Right atrium auricular region (tissue), 2 donors: ENCODE data around the gene ARL4C. TPM values are rescaled to one million over a fixed set of nuclear protein-coding genes. Genes with fewer than 3 reads are reported as not detected.

ENCODE experiments used
- DNase-seq: peaks from one replicate; pipeline ENCODE4 v3.0.0-alpha.2; 2019; ENCODE audit warnings: low spot score
- H3K27ac ChIP-seq, 2 donors: fragments of 200-600 bp; sonication (generic); 1 replicate in 1 of 2; 2 replicates in 1 of 2; pipeline ENCODE4 v1.5.1; 2016 to 2019
- H3K27me3 ChIP-seq, 2 donors: fragments of 200-600 bp; sonication (generic); one replicate each; pipeline versions ENCODE4 v1.5.1 to v1.6.0; 2017 to 2019
- H3K36me3 ChIP-seq: fragments of 200-600 bp; sonication (generic); one replicate; pipeline ENCODE4 v1.5.1; 2016
- H3K4me1 ChIP-seq, 2 donors: fragments of 200-600 bp; sonication (generic); one replicate each; pipeline versions ENCODE4 v1.5.1 to v1.6.0; 2017 to 2019
- H3K4me3 ChIP-seq, 2 donors: fragments of 200-600 bp; sonication (generic); 1 replicate in 1 of 2; 2 replicates in 1 of 2; pipeline ENCODE4 v1.5.1; 2017 to 2019; ENCODE audit warnings: mild to moderate bottlenecking in 1 of 2, moderate library complexity in 1 of 2
- H3K9me3 ChIP-seq, 2 donors: fragments of 200-600 bp; sonication (generic); one replicate each; pipeline ENCODE4 v1.5.1; 2019
- CTCF ChIP-seq, 2 donors: fragments of 200-600 bp; sonication (generic); IDR thresholded peaks; one replicate each; pipeline ENCODE4 v1.5.1; 2019; ENCODE audit warnings: antibody characterized with exemption in 2 of 2
- total RNA-seq, 2 donors: library from RNA; depleted of rRNA; stranded (reverse); fragments of >200 nt; gene quantifications; one replicate each; pipeline ENCODE4 v1.1.0, GENCODE V29; 2016

Gene ARL4C
- total RNA-seq, 2 donors from 2014 or later: 3.1 to 3.4 TPM

GRCh38 chr2:234467289-234467688 is 29.6 kb downstream of the ARL4C start:
- Histone ChIP-seq H3K36me3 (no peaks in the 10 kb centered on the region), H3K4me1 (no peaks in the 10 kb centered on the region), H3K4me3 (no peak overlapping the region), H3K27me3 (no peaks in the 10 kb centered on the region), H3K27ac (no peak overlapping the region), H3K9me3 (no peaks in the 10 kb centered on the region)
- no peak for DNase-seq
- TF ChIP-seq CTCF (IDR thresholded peaks at IDR 0.05): no peak

DNA sequence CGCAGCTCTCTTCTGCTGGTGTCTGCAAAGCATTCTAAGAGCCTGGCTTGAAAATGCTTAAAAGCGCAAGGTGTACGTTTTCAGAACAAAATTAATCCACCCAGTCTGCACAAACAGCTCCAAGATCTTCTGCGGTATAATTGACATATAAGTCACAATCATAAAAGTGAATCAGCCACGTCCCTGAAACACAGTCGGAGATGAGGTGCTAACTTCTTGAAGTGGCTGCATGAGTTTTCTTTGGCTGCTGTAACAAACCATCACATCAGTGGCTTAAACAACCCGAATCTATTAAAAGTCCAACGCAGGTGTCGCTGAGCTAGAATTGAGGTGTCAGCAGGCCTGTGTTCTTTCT is 32.6 kb downstream of the ARL4C start:
- no peak for TF ChIP-seq CTCF (IDR thresholded peaks at IDR 0.05)
- no peak for DNase-seq
- H3K27ac ChIP-seq: no peak overlapping the region

GRCh38 chr2:234463626-234464290 is 33.1 kb downstream of the ARL4C start:
- no peaks in the 10 kb centered on the region for H3K27me3 ChIP-seq
- H3K4me3 ChIP-seq: no peak overlapping the region
- no peak overlapping the region for H3K27ac ChIP-seq
- no peak for DNase-seq
- no peaks in the 10 kb centered on the region for H3K4me1 ChIP-seq
- no peaks in the 10 kb centered on the region for H3K9me3 ChIP-seq
- H3K36me3 ChIP-seq: no peaks in the 10 kb centered on the region
- no peak for TF ChIP-seq CTCF (IDR thresholded peaks at IDR 0.05)

More for the DNA sequence above, 32.6 kb downstream of the ARL4C start:
- no peaks in the 10 kb centered on the region for H3K9me3 ChIP-seq
- no peaks in the 10 kb centered on the region for H3K27me3 ChIP-seq
- H3K4me1 ChIP-seq: no peaks in the 10 kb centered on the region
- H3K4me3 ChIP-seq: no peak overlapping the region
- no peaks in the 10 kb centered on the region for H3K36me3 ChIP-seq

DNA sequence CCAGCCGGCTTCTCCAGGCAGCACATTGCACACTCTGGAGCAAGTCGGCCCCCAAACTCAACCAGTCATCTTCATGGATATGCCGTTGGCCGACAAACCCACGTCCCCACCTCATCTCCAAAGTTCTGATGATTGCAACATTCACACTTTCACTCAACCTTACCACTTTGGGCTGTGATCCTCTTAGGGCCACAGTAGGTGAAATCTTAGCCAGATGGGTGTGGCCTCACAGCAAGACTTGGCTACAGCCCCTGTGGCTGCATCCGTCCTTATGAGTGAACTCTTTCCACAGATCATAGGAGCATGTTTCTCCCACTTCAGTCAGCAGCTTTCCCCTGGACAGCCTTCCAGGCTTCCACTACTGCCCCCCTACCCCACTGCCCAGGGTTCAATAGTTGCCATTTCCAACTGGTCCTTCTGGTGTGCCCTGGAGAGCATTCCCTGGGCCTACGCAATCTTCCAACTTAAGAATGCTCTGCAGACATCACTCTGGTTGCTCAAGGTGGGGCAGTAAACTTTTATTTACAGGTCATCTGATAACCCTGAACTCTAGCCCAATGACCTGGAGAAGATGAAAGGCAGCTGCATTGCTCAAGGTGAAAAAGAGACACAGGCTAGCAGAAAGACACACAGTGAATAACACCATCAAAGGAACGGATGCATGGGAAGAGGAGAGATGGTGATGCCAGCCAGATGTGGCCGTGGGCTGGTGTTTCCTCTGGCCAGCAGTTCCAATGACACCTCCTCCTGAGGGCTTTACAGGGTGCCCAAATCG is 34.5 kb downstream of the ARL4C start:
- Histone ChIP-seq H3K4me1 (no peaks in the 10 kb centered on the region), H3K27me3 (no peaks in the 10 kb centered on the region), H3K9me3 (peaks cover 0 to 7% of the 10 kb centered on the region in 2 donors), H3K4me3 (no peak overlapping the region), H3K27ac (no peak overlapping the region), H3K36me3 (no peaks in the 10 kb centered on the region)
- no peak for DNase-seq
- TF ChIP-seq CTCF (IDR thresholded peaks at IDR 0.05): no peak

DNA sequence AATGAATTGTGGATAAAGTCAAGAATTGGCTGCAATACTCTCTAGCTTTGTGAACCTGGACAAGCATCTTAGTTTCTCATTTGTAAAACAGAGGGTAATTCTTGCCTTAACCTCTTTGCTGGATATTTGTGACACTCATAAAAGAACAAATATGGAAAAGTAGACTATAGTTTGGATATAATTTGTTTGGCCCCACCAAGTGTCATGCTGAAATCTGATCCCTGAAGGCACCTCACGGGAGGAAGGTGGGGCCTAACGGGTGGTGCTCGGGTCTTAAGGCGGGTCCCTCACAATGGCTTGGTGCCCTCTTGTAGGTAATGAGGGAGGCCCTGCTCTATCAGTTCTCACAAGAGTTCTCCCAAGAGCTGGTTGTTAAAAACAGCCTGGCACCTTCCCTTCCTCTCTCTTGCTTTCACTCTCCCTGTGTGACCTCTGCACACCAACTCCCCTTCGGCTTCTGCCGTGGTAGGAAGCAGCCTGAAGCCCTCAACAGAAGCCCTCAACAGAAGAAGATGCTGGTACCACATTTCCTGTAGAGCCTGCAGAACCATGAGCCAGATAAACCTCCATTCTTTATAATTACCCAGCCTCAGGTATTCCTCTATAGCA is 37.4 kb downstream of the ARL4C start:
- H3K27me3 ChIP-seq: no peaks in the 10 kb centered on the region
- peaks cover 0 to 7% of the 10 kb centered on the region in 2 donors for H3K9me3 ChIP-seq
- TF ChIP-seq CTCF (IDR thresholded peaks at IDR 0.05): no peak
- no peak for DNase-seq
- no peaks in the 10 kb centered on the region for H3K36me3 ChIP-seq
- no peaks in the 10 kb centered on the region for H3K4me1 ChIP-seq
- no peak overlapping the region for H3K4me3 ChIP-seq
- H3K27ac ChIP-seq: no peak overlapping the region
